GM21619 (cell line): ENCODE data around the gene ZCCHC14.
"Not testable (repeated sequence)": the region's sequence is repeated elsewhere in the genome, so short reads cannot be mapped to it uniquely, and the experiment has no call there.

ENCODE experiments used
- ATAC-seq: cut with Tn5 transposase; IDR thresholded peaks from one replicate; pipeline ENCODE4 v1.9.1; 2021; ENCODE audit not compliant: unreplicated experiment

ZCCHC14 gene

GRCh38 chr16:87482670-87483069, 10.2 kb downstream of the ZCCHC14 start:
- not testable (repeated sequence) for ATAC-seq

GRCh38 chr16:87482266-87482665, 10.6 kb downstream of the ZCCHC14 start:
- ATAC-seq = no peak

GRCh38 chr16:87481711-87482110, 11.1 kb downstream of the ZCCHC14 start:
- not testable (repeated sequence) for ATAC-seq

- not testable (repeated sequence) for ATAC-seq
Measured at GRCh38 chr16:87477209-87477981, 15.4 kb downstream of the ZCCHC14 start.

DNA sequence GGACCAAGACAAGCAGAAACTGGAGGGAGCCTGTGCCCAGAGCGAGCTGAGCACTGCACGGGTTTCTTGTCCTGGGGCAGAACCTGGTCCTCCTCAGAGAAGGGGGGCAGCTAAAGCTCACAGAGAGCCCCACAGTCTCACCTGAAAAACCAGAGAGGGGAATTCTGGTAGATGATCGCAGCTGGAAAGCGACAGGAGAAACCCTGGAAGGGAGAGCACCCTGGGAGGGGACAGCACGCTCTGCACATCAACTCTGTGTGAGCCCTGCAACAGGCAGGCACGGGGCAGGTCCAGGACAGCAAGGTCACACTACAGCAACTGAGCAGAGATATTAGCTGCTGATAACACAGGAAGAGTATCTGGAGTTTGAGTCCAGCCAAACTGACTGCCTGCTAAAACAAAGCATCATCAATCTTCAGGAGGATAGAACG, 18.2 kb downstream of the ZCCHC14 start:
- no peak for ATAC-seq

DNA sequence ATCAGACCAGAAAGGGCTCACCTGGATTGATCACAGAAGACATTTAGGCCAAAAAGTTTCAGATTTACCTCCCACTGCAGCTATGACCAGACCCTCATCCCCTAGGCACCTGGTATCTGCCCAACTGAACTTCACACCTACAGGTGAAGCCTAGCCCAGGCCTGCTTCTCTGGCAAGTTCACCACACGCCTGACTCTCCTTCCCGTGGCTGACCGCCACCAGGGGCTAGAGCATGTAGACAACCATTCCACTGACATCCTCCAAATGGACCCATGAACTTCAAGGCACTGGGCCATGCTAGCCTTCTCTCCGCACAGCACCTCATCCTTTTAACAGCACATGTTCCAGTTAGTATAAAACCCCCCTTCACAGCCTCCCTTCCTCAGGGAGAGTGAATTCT, 18.8 kb downstream of the ZCCHC14 start:
- ATAC-seq = no peak

- no peak for ATAC-seq
Measured at GRCh38 chr16:87472935-87473334, 19.9 kb downstream of the ZCCHC14 start.

DNA sequence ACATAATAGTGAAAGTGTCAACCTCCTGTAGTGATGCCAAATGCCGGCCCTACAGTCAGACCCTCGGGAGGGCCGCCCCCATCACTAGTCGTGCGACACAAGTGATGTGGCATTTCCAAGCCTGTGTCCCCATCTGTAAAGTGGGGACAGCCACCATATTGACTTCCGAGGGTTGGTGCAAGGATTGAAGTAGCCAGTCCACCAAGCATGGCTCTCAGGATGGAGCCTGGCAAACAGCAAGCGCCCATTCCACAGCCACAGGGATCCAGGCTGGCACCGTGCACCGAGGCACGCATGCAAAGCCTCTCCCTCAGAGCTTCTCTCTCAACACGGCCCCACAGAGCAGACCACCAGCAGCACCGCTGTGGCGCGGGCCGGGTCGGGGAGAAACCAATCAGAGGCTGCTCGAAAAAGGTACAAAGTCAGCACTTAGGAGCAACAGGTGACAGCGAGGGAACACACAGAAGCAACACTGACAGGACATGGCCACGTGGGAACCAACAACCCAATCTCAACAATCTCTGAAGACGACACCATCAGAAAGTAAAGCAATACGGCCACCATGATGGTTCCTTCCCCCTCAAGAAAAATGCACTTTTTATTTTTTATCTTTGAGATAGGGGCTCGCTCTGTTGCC, 20.6 kb downstream of the ZCCHC14 start:
- ATAC-seq = no peak

DNA sequence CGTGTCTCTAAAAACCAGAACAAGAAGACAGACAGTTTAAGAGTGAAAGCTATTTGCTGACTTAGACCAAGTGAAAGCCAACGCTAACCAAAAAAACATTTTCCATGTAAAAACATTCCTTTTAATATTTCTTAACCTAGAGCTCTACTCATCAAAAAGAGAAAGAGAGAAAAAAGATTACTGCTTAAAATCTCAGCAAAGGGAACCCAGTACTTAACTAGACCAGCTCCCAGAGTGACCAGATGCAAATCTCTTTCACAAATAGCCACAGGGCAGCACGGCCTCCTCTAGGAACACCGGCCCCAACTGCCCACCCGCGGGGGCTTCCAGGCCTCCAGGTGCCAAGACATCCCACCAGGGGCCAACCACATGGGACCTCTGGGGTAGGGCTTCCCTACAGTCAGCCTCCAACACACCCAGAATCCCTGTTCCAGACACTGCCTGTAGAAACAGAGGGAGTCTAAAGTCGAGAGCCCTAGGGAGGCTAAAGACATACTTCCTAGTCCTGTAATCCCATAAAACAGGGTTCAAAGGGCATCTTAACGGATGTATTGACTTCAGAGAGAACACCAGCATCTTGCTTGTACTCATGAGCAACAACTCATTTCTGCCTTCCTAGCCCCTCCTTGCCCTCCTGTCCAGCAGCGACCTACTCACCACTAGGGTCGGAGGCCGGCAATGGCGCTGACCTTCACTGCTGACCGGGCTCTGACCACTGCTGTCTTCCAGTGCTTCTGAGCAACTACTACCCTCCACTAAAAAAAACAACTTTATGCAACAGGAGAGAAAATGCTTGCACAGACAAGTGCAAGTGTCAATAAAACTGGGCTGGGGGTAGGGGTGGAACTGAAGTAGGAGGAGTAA, 21.3 kb downstream of the ZCCHC14 start:
- no peak for ATAC-seq

DNA sequence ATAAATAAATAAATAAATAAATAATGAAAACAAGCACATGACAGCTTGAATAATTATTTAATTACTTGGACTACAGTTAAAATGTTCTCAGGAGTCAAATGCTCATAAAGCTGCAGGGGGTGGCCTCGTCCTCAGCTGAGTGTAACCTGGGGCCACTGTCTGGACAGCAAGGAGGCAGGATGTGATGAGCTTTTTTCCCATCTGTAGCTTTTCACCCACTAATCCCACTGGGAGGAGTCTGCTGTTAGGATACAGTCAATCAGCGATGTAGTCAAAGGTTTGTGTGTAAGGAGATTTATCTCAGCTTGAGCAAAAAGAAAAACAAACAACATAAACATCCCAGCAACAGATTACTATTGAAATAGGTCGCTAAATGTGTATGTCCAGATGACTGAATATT, 22.5 kb downstream of the ZCCHC14 start:
- ATAC-seq = no peak

DNA sequence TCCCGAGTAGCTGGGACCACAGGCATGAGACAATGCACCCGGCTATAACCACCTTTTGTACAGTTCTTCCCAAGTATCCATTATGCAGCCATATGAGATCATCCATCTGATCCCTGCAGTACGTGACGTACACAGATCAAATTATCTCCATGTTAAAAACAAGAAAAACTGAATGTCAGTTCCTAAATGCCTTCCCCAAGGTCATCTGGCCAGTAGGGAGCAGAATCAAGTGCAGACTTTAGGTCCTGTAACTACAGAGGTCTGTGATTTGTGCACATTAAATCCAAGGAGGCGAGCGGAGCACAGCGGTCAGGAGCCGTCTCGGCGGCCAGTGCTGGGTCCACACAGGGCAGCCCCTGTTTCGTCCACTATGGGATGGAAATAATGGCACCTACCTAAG, 23.7 kb downstream of the ZCCHC14 start:
- ATAC-seq = no peak

DNA sequence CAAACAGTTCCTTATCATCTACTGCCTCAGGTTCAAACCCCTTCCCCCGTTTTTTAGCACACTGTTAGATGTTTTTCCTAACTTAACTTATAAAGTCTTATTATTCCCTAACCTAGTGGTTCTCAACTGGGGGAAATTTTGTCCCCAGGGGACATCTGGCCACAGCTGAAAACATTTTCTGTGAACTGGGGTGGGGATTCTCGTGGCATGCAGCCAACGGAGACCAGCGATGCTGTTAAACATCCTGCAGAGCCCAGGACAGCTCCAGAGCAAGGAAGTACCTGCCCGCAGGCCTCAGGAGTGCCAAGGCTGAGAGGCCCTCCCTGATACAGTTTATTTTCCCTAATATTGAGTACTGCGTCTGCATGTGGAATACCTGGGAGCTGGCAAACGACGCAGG, 24.3 kb downstream of the ZCCHC14 start:
- no peak for ATAC-seq

DNA sequence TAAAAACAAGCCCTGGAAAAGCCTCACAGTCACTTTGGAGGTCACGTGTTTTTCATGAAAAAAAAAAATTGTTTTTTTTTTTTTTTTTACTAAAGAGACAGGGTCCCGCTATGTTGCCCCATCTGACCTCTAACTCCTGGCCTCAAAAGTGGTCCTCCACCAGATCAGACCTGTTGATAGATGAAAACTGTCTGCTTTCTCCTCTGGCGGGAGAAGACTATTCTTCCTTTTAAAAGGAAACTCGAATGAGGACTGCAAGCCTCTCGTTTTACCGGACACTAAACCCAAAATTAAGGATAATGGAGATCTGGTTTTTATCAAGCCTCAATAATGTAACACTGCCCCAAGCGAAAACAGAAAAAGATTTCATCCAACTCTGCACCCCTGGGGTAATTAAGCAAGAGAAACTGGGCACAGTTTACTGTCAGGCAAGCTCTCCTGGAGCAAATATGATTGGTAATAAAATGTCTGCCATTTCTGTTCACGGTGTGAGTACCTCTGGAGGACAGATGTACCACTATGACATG, 25.8 kb downstream of the ZCCHC14 start:
- no peak for ATAC-seq

DNA sequence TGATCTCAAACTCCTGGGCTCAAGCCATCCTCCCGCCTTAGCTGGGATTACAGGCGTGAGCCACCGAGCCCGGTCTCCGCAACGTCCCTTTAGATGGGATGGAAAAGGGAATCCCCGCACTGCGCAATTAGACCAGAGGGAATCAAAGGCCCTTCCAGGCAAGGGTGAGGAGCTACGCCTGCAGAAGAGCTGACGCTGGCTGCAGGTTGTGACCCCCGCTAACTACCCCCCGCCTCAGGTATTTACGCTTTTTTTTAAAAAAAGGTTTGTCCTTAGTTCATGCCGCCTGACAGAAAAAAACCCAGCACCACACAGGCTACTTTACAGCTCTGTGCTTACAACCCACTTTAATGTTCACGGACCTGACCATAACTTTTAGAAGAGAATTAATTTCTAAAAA, 26.9 kb downstream of the ZCCHC14 start:
- no peak for ATAC-seq

GRCh38 chr16:87465306-87465705, 27.5 kb downstream of the ZCCHC14 start:
- no peak for ATAC-seq

DNA sequence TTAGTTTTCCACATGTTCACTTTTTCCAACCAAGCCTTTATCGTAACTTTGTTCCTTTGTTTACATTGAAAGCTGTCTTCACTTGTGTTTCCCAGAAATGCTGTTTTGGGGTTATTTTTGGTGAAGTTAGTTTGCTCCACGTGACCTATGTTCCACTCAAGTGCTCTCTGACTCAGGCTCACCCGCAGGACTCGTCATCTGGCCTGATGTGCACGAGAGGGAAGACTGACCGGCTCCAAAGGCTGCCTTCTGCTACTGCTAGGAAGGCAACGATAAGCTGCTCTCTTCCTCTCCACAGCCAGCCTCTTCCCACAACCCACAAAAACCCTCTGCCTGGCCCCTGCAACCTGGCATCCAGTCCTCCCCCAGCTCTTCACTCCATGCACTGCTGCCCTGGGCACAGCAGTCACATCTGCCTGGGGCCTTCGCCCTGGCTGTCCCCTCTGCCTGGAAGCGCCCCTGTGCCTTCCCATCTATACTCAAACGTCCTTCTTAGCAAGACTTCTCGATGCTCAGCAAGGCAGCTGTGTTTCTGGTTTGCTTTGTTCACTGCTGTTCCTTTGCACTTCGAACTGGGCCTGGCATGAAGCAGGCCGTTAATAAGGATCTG, 28.0 kb downstream of the ZCCHC14 start:
- ATAC-seq = peak; percentile 50

DNA sequence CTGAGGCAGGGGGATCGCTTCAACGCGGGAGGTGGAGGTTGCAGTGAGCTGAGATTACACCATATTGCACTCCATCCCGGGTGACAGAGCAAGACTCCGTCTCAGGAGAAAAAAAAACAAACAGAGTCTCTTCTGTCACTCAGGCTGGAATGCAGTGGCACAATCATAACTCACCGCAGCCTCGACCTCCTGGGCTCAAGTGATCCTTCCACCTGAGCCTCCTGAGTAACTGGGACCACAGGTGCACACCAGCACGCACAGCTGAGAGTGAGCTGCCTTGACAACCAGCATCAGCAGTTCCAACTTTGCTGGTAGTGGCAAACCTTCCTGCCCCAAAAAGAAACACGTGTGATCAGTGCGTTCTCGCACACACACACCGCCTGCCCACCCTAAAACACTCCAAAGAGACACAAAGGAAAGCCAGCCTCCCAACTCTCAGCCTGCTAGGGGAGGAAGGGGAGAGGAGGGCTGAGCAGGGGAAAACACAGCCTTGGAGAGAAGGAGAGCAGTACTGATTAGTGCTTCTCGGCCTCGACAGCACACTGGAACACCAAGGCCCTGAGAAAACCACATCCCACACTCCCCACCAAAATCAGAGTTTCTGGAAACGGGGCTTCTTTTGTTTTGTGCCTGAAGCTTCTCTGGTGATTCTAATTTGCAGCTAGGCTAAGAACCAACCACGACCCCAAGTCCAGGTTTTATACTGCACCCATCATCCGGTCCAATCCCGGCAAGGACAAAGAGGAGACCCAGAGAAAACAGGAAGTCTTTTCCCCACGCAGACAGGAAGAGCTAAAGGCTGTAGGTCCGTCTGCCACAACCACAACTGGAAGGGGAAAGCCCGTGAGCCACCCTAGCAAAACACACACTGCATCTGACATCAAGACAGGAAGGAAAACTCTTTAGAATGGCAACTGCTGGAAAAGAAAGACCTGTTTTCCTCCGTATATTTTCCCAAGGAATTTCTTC, 28.8 kb downstream of the ZCCHC14 start:
- peak; percentile 56 for ATAC-seq

DNA sequence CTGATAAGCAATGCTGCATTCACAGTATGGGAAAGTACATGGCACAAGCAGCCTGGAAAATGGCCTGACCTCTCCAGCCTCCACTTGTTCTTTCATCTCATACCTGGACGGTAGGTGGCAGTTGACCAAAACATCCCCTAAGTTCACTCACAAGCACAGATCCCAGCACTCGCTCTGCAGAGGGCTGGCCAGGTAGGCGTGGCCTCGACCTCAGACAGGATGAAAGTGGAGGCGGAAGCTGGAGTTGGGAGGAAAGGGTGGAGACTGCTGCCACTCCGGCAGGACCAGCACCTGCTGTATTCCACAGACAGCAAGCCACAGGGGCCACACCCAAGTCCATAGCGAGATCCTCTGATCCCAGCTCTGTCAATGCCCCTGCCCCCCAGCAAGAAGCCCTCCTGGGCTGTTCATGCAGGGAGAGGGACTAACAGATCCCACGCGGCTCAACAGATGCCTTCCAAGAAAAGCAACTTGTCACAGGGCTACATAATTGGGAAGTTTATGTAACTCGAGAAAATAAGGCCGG, 31.3 kb downstream of the ZCCHC14 start:
- no peak for ATAC-seq

DNA sequence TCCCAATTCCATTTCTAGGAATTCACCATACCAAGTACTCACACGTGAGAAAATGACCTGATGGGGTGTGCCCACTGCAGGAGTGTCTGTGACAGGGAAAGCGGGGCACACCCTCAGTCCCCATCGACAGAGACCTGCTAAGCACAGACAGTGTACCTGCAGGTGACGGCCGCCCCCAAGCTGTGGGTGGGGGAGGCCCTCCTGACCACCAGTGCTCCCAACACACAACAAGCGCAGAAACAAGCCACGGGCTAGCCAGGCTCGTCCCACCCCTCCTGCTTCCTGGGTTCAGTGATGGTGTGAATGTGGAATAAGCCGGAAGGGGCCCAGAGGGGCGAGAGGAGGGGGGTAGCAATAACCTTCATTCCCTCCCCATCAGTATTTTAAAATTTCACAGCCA, 31.9 kb downstream of the ZCCHC14 start:
- no peak for ATAC-seq

- no peak for ATAC-seq
Measured at GRCh38 chr16:87459833-87460232, 33.0 kb downstream of the ZCCHC14 start.
